Measurements from ENCODE around the gene CCDC78.

Gene CCDC78

GRCh38 chr16:711548-712320 lies 14.5 kb downstream of the CCDC78 start:
- DNase-seq (ENCODE audit: low read depth in 2 of 2) = peak; percentile 49 to 72

- no peak for DNase-seq (ENCODE audit: low read depth in 2 of 2)
These were observed 15.2 kb downstream of the CCDC78 start for GRCh38 chr16:711084-711483.

GRCh38 chr16:710500-711075 lies 15.7 kb downstream of the CCDC78 start:
- DNase-seq (ENCODE audit: low read depth in 2 of 2) = no peak

GRCh38 chr16:709566-710499 lies 16.4 kb downstream of the CCDC78 start:
- DNase-seq (ENCODE audit: low read depth in 2 of 2) = no peak

GRCh38 chr16:708959-709358 lies 17.3 kb downstream of the CCDC78 start:
- no peak for DNase-seq (ENCODE audit: low read depth in 2 of 2)

DNA sequence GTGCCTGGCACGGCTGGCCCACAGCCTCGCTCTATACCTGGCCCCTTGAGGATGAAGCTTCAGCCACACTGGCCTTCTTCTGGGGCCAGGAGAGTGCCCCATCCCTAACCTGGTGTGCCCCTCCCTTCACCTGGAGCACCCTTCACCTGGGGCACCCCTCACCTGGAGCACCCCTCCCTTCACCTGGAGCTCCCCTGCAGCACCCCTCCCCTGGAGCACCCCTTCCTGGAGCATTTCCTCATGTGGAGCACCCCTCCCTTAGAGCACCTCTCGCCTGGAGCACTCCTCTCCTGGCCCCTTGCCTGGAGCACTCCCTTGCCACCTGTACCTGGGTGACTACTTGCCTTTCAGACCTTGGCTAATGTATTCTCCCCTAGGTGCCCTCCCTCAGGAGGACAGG lies 18.2 kb downstream of the CCDC78 start:
- DNase-seq (ENCODE audit: low read depth in 2 of 2) = no peak

- no peak for DNase-seq (ENCODE audit: low read depth in 2 of 2)
These were observed 19.1 kb downstream of the CCDC78 start for GRCh38 chr16:707062-707538.

DNA sequence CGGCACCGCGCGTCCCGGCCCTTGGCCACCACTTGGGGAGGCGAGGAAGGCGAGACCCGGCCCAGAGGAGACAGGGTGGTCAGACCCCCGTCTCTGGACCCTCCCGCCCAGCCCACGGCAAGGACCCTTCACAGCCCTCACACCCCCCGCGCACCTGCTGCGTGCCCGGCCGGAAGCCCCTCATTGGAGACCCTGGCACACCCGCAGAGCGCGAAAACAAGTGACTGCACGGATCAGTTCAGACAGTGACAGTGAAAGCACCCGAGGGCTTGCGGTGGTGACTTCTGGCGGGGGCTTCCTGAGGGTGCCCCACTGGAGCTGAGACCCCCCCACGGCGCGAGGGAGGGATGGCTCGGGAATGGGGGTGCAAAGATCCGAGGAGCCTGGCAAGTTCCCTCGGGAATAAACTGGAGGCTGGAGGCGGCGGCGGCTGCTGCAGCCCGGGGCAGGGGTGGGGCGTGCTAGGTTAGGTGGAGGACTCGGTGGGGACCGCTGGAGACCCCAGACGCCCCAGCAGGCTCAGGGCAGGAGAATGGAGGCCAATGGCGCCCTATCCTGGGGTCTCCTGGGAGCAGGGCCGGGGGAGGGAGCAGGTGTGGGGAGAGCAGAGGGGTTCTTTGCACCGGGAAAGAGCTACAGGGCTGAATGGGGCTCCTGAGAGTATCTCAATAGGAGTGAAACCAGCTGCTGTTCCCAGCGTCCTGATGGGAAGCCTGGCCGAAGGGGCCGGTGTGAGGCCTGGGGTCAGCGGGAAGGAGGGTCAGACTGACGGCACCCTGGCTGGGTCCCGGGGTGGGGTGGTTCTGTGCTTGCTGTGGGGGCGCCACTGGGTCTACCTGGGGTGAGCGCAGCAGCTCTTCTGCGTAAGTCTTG lies 19.8 kb downstream of the CCDC78 start:
- no peak for DNase-seq (ENCODE audit: low read depth in 2 of 2)

DNA sequence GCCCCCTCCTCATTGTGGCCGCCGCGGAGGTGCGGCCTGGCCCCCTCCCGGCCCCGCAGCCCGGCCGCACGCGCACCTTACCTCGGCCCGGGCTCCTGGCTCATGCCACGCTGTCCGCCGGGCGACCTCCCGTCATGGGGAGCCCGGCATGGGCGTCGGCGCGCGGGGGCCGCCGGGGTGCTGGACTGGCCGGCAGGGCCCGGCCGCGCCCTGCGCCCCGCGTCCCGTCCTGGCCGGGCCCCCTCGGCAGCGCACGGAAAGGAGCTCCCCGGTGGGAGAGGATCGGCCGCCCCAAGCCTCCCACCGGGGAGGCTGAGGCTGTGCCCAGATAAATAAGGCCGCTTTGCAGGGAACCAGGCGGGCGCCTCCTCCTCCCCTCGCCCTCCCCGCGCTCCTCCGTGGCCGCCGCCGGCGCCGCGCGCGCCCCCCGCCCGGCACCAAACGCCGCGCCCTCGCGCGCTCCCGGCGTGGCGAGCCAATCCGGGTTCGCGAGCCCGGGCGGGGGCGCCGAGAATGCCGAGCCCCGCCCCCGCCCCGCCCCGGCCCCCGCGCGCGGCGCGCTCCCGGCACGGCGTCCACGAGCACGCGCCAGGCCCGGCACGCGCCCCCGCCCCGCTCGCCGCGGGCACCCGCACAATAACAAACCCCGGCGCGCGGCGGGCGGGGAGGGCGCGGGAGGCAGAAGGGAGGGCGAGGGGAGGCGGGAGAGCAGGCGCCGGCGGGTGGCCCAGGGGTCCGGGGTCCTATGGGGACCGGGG lies 20.6 kb downstream of the CCDC78 start, which contains the start of gene FBXL16:
FBXL16 (minus strand) TSS at position 371 of the 758 bp plus-strand sequence. CDS start 8,396 bp downstream, outside the sequence.
- DNase-seq (ENCODE audit: low read depth in 2 of 2) = no peak

DNA sequence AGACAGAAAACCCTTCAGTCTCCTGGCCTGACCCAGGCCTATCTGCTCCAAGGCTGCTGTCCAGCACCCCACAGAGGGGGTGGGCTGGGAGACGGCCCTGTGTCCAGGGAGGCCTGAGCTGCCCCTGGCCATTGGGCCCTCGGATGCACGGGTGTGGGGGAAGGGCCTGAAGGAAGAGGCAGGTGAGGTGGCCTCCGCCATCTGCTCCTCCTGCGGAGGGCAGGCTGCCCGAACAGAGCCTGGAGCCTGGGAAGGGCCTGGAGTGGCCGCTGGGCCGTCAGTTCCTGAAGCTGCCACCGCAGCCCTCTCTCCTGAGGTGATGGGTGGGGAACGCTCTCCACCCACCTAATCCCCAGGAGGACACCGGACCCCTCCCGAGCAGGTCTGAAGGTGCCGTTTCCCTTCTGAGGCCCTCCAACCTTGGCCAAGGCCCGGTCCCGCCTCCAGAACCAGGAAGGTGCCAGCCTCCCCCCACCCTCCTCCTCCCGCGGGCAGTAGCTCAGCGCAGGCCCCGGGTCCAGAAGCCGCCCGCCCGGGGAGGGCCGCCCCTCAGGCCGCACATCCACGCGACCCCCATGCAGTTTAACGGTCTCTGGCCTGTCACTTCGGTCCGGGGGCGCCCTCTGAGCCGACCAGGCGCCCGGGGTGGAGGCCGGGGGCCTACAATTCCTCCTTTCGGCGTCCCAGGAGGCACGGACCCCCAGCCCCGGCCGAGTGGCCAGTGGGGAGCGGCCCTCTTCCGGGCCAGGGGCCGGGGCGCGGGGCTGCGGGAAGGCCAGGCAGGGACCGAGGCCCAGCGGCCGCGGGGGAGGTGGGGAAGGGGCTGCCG lies 21.5 kb downstream of the CCDC78 start:
- no peak for DNase-seq (ENCODE audit: low read depth in 2 of 2)

DNA sequence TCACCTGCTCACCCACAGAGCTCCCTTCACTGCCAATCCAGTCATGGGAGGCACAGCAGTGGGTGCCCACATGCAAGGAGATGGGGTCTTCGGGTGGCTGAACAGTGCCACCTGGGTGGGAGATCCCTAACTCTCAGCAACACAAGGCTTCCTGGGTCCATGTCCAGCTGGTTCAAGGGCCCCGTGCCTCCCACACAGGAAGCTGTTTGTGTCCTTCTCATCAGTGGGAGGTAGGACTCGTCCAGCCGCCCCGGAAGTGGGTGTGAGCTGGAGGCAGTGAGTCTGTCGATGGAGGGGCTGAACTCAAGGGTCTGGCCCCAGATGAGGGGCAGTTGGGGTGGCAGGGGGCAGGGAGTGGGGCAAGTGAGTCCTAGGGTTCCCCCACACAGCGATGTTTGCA lies 22.2 kb downstream of the CCDC78 start:
- DNase-seq (ENCODE audit: low read depth in 2 of 2) = no peak

GRCh38 chr16:703406-703805 lies 22.8 kb downstream of the CCDC78 start:
- no peak for DNase-seq (ENCODE audit: low read depth in 2 of 2)

GRCh38 chr16:702341-702740 lies 23.9 kb downstream of the CCDC78 start:
- DNase-seq (ENCODE audit: low read depth in 2 of 2) = no peak

- DNase-seq (ENCODE audit: low read depth in 2 of 2) = no peak
These were observed 25.3 kb downstream of the CCDC78 start for GRCh38 chr16:700684-701584.

GRCh38 chr16:698911-699671 lies 27.2 kb downstream of the CCDC78 start:
- no peak for DNase-seq (ENCODE audit: low read depth in 2 of 2)

DNA sequence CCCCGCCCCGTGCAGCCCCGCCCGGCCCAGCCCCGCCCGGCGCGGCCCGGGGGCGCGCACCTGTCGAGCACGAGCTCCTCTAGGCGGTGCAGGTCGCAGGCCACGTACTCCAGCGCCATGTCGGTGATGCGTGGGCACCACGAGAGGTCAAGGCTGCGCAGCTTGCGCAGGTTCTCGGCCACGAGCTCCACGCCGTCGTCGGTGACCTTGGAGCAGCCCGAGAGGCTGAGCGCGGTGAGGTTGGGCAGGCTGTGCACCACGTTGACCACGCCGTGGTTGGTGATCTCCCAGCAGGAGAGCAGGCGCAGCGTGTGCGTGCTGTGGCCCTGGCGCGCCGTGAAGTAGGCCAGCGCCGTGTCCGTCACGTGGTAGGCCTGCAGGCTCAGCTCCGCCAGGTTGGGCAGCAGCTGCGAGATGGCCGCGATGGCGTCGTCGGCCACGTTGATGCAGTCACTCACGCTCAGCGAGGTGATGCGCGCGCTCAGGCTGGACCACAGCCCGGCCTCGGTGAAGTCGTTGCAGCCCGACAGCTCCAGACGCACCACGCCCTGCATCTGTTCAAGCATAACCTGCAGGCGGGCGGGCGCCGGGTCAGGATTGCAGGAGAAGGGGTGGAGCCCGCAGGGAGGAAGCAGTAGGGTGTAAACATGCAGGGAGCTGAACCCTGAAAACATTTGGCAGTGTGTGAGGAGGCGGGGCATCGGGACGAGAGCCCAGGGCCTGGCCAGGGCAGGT lies 30.7 kb downstream of the CCDC78 start:
- peak in 1 of 2 experiments; percentile 63 for DNase-seq (ENCODE audit: low read depth in 2 of 2)

GRCh38 chr16:694863-695354 lies 31.3 kb downstream of the CCDC78 start:
- DNase-seq (ENCODE audit: low read depth in 2 of 2) = no peak

All from stimulated activated CD4-positive, alpha-beta T cell treated with anti-CD3 and anti-CD28 coated beads, Interleukin-12 subunit alpha, Interleukin-12 subunit beta, amount 100 ng/mL, for 24 hours (primary cell).